A549 (cell line): Measurements from ENCODE around the gene HTRA1.

Source experiments
- MAZ ChIP-seq: fragments of 150-350 bp; IDR thresholded peaks from 2 replicates; pipeline ENCODE4 v1.6.1; 2014; ENCODE audit warnings: antibody characterized with exemption, low read depth, low read length, borderline replicate concordance
- TF ChIP-seq, protein P1 (sequence below): fragments of >200 bp; sonication (Bioruptor Twin); formaldehyde crosslinking; IDR thresholded peaks from 3 replicates; pipeline ENCODE4 v1.5.1; 2016

GRCh38 chr10:122508021-122508420 lies 46.7 kb downstream of the HTRA1 start:
- no peak for TF ChIP-seq MAZ
- TF ChIP-seq, protein P1, sequence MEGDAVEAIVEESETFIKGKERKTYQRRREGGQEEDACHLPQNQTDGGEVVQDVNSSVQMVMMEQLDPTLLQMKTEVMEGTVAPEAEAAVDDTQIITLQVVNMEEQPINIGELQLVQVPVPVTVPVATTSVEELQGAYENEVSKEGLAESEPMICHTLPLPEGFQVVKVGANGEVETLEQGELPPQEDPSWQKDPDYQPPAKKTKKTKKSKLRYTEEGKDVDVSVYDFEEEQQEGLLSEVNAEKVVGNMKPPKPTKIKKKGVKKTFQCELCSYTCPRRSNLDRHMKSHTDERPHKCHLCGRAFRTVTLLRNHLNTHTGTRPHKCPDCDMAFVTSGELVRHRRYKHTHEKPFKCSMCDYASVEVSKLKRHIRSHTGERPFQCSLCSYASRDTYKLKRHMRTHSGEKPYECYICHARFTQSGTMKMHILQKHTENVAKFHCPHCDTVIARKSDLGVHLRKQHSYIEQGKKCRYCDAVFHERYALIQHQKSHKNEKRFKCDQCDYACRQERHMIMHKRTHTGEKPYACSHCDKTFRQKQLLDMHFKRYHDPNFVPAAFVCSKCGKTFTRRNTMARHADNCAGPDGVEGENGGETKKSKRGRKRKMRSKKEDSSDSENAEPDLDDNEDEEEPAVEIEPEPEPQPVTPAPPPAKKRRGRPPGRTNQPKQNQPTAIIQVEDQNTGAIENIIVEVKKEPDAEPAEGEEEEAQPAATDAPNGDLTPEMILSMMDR = no peak
